Measurements from ENCODE around the gene QPCT. TPM values are rescaled to one million over a fixed set of nuclear protein-coding genes. Genes with fewer than 3 reads are reported as not detected.
A peak's percentile ranks its signal among the peaks of the same experiment; 100 is the strongest.

The QPCT gene
- total RNA-seq, 1 donor from 2014 or later = 0.45 TPM

- peaks cover 9% of the 10 kb centered on the region for H3K36me3 Mint-ChIP-seq
- peaks cover 10% of the 10 kb centered on the region for H3K9me3 Mint-ChIP-seq
- TF ChIP-seq CTCF (IDR thresholded peaks at IDR 0.05; ENCODE audit: unreplicated experiment) = no peak
- H3K27ac Mint-ChIP-seq = peak overlapping the region; percentile 1
- no peaks in the 10 kb centered on the region for H3K27me3 Mint-ChIP-seq (ENCODE audit: low read depth)
- peaks cover 13% of the 10 kb centered on the region for H3K4me1 Mint-ChIP-seq
- no peak overlapping the region for H3K4me3 Mint-ChIP-seq
- DNase-seq (ENCODE audit: low spot score in 2 of 2, unreplicated experiment in 2 of 2) = no peak
Observed at GRCh38 chr2:37301408-37301807, 43.0 kb upstream of the QPCT start.

- H3K27me3 Mint-ChIP-seq (ENCODE audit: low read depth) = no peaks in the 10 kb centered on the region
- H3K36me3 Mint-ChIP-seq = peaks cover 9% of the 10 kb centered on the region
- peaks cover 10% of the 10 kb centered on the region for H3K9me3 Mint-ChIP-seq
- TF ChIP-seq CTCF (IDR thresholded peaks at IDR 0.05; ENCODE audit: unreplicated experiment) = no peak
- no peak overlapping the region for H3K4me3 Mint-ChIP-seq
- no peak for DNase-seq (ENCODE audit: low spot score in 2 of 2, unreplicated experiment in 2 of 2)
- peak overlapping the region; percentile 39 for H3K27ac Mint-ChIP-seq
- peaks cover 13% of the 10 kb centered on the region for H3K4me1 Mint-ChIP-seq
Observed at GRCh38 chr2:37302701-37303252, 41.7 kb upstream of the QPCT start.

GRCh38 chr2:37306024-37306423, 38.4 kb upstream of the QPCT start:
- peaks cover 24% of the 10 kb centered on the region for H3K4me1 Mint-ChIP-seq
- H3K27me3 Mint-ChIP-seq (ENCODE audit: low read depth) = no peaks in the 10 kb centered on the region
- H3K4me3 Mint-ChIP-seq = no peak overlapping the region
- H3K9me3 Mint-ChIP-seq = no peaks in the 10 kb centered on the region
- H3K36me3 Mint-ChIP-seq = no peaks in the 10 kb centered on the region
- DNase-seq (ENCODE audit: low spot score in 2 of 2, unreplicated experiment in 2 of 2) = no peak
- no peak for TF ChIP-seq CTCF (IDR thresholded peaks at IDR 0.05; ENCODE audit: unreplicated experiment)
- peak overlapping the region; percentile 59 for H3K27ac Mint-ChIP-seq

- H3K4me3 Mint-ChIP-seq = no peak overlapping the region
- TF ChIP-seq CTCF (IDR thresholded peaks at IDR 0.05; ENCODE audit: unreplicated experiment) = no peak
- H3K4me1 Mint-ChIP-seq = peaks cover 23% of the 10 kb centered on the region
- no peak overlapping the region for H3K27ac Mint-ChIP-seq
- no peaks in the 10 kb centered on the region for H3K27me3 Mint-ChIP-seq (ENCODE audit: low read depth)
- DNase-seq (ENCODE audit: low spot score in 2 of 2, unreplicated experiment in 2 of 2) = no peak
- no peaks in the 10 kb centered on the region for H3K36me3 Mint-ChIP-seq
- H3K9me3 Mint-ChIP-seq = no peaks in the 10 kb centered on the region
Observed at GRCh38 chr2:37307500-37307899, 36.9 kb upstream of the QPCT start.

- no peak overlapping the region for H3K27ac Mint-ChIP-seq
- no peak overlapping the region for H3K4me3 Mint-ChIP-seq
- H3K36me3 Mint-ChIP-seq = peaks cover 6% of the 10 kb centered on the region
- no peak for TF ChIP-seq CTCF (IDR thresholded peaks at IDR 0.05; ENCODE audit: unreplicated experiment)
- H3K27me3 Mint-ChIP-seq (ENCODE audit: low read depth) = no peaks in the 10 kb centered on the region
- H3K4me1 Mint-ChIP-seq = peaks cover 70% of the 10 kb centered on the region
- DNase-seq (ENCODE audit: low spot score in 2 of 2, unreplicated experiment in 2 of 2) = no peak
- H3K9me3 Mint-ChIP-seq = no peaks in the 10 kb centered on the region
Observed at GRCh38 chr2:37315364-37315763, 29.1 kb upstream of the QPCT start.

- no peak overlapping the region for H3K4me3 Mint-ChIP-seq
- no peaks in the 10 kb centered on the region for H3K27me3 Mint-ChIP-seq (ENCODE audit: low read depth)
- no peak for TF ChIP-seq CTCF (IDR thresholded peaks at IDR 0.05; ENCODE audit: unreplicated experiment)
- DNase-seq (ENCODE audit: low spot score in 2 of 2, unreplicated experiment in 2 of 2) = no peak
- peaks cover 62% of the 10 kb centered on the region for H3K4me1 Mint-ChIP-seq
- peaks cover 6% of the 10 kb centered on the region for H3K36me3 Mint-ChIP-seq
- H3K27ac Mint-ChIP-seq = no peak overlapping the region
- no peaks in the 10 kb centered on the region for H3K9me3 Mint-ChIP-seq
Observed at GRCh38 chr2:37316181-37316580, 28.2 kb upstream of the QPCT start.
